Measurements from ENCODE around the gene SASH1.

The SASH1 gene

GRCh38 chr6:148533309-148534107 is 190.9 kb downstream of the SASH1 start:
- DNase-seq (ENCODE audit: insufficient read length) (no peak), FAIRE-seq (no peak)
- TF ChIP-seq POLR2A (IDR thresholded peaks at IDR 0.05; ENCODE audit: low read depth, low read length) (no peak), TAF1 (IDR thresholded peaks at IDR 0.05; ENCODE audit: borderline replicate concordance, low read depth, low read length) (no peak), POLR2AphosphoS5 (IDR thresholded peaks at IDR 0.05; ENCODE audit: low read depth, low read length) (no peak)

- no peak for TF ChIP-seq TAF1 (IDR thresholded peaks at IDR 0.05; ENCODE audit: borderline replicate concordance, low read depth, low read length)
- no peak for TF ChIP-seq POLR2AphosphoS5 (IDR thresholded peaks at IDR 0.05; ENCODE audit: low read depth, low read length)
- no peak for TF ChIP-seq POLR2A (IDR thresholded peaks at IDR 0.05; ENCODE audit: low read depth, low read length)
- DNase-seq (ENCODE audit: insufficient read length) (no peak), FAIRE-seq (no peak)
These were observed 192.2 kb downstream of the SASH1 start for GRCh38 chr6:148534871-148535270.

DNA sequence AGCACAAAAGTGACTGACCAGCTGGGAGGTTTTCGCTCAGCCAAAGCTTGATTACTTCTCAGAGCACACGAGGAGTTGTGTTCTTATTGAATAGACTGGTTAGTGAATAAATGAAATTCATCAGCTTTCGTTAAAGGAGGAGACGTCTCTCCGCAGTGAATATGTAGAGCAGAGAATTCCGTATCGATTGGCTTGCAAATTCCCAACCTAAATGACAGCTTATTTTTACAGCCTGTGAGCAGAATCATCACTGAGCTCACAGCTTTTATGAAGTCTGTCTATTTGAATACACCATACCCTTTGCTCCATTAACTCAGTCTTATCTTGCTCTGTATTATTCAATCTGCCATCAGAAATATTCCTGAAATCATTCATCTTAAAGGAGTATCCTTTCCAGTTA is 192.7 kb downstream of the SASH1 start:
- TF ChIP-seq POLR2A (IDR thresholded peaks at IDR 0.05; ENCODE audit: low read depth, low read length) (no peak), TAF1 (IDR thresholded peaks at IDR 0.05; ENCODE audit: borderline replicate concordance, low read depth, low read length) (no peak), POLR2AphosphoS5 (IDR thresholded peaks at IDR 0.05; ENCODE audit: low read depth, low read length) (no peak)
- DNase-seq (ENCODE audit: insufficient read length) = no peak
- FAIRE-seq = no peak

- no peak for FAIRE-seq
- no peak for DNase-seq (ENCODE audit: insufficient read length)
- no peak for TF ChIP-seq TAF1 (IDR thresholded peaks at IDR 0.05; ENCODE audit: borderline replicate concordance, low read depth, low read length)
- no peak for TF ChIP-seq POLR2A (IDR thresholded peaks at IDR 0.05; ENCODE audit: low read depth, low read length)
- no peak for TF ChIP-seq POLR2AphosphoS5 (IDR thresholded peaks at IDR 0.05; ENCODE audit: low read depth, low read length)
These were observed 193.3 kb downstream of the SASH1 start for GRCh38 chr6:148535976-148536375.

- no peak for FAIRE-seq
These were observed 195.9 kb downstream of the SASH1 start for GRCh38 chr6:148538261-148539190.

GRCh38 chr6:148543540-148543939 is 200.9 kb downstream of the SASH1 start:
- TF ChIP-seq POLR2A (IDR thresholded peaks at IDR 0.05; ENCODE audit: low read depth, low read length) (no peak), POLR2AphosphoS5 (IDR thresholded peaks at IDR 0.05; ENCODE audit: low read depth, low read length) (no peak), TAF1 (IDR thresholded peaks at IDR 0.05; ENCODE audit: borderline replicate concordance, low read depth, low read length) (no peak)
- FAIRE-seq = no peak
- no peak for DNase-seq (ENCODE audit: insufficient read length)

More at GRCh38 chr6:148538261-148539190, 195.9 kb downstream of the SASH1 start:
- no peak for DNase-seq (ENCODE audit: insufficient read length)
- no peak for TF ChIP-seq POLR2AphosphoS5 (IDR thresholded peaks at IDR 0.05; ENCODE audit: low read depth, low read length)
- TF ChIP-seq POLR2A (IDR thresholded peaks at IDR 0.05; ENCODE audit: low read depth, low read length) = no peak
- TF ChIP-seq TAF1 (IDR thresholded peaks at IDR 0.05; ENCODE audit: borderline replicate concordance, low read depth, low read length) = no peak

DNA sequence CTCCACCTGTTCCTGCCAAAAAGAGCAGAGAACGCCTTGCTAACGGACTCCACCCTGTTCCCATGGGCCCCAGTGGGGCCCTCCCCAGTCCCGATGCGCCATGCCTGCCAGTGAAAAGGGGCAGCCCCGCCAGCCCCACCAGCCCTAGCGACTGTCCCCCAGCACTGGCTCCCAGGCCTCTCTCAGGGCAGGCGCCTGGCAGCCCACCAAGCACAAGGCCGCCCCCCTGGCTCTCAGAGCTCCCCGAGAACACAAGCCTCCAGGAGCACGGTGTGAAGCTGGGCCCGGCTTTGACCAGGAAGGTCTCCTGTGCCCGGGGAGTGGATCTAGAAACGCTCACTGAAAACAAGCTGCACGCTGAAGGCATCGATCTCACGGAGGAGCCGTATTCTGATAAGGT is 201.8 kb downstream of the SASH1 start:
- DNase-seq (ENCODE audit: insufficient read length) = no peak
- no peak for FAIRE-seq
- TF ChIP-seq POLR2A (IDR thresholded peaks at IDR 0.05; ENCODE audit: low read depth, low read length) = no peak
- no peak for TF ChIP-seq TAF1 (IDR thresholded peaks at IDR 0.05; ENCODE audit: borderline replicate concordance, low read depth, low read length)
- TF ChIP-seq POLR2AphosphoS5 (IDR thresholded peaks at IDR 0.05; ENCODE audit: low read depth, low read length) = no peak

GRCh38 chr6:148545901-148546300 is 203.3 kb downstream of the SASH1 start:
- TF ChIP-seq POLR2AphosphoS5 (IDR thresholded peaks at IDR 0.05; ENCODE audit: low read depth, low read length) (no peak), TAF1 (IDR thresholded peaks at IDR 0.05; ENCODE audit: borderline replicate concordance, low read depth, low read length) (no peak), POLR2A (IDR thresholded peaks at IDR 0.05; ENCODE audit: low read depth, low read length) (no peak)
- no peak for DNase-seq (ENCODE audit: insufficient read length)

DNA sequence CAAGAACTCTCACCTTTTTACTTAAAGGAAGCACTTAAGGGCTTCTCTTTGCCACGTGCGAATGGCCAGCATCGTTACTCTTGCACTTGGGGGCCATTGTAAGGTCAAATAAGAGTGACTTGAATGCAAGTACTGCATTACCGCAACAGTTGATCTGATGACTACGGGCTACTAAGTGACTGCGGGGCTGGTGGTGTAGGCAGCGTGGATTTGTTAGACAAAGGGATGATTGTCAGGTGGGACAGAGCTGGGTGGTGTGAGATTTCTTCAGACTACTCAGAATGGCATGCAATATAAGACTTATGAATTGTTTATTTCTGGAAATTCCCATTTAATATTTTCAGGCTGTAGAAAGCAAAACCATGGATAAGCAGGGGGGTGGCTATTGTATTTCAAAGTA is 204.5 kb downstream of the SASH1 start:
- no peak for DNase-seq (ENCODE audit: insufficient read length)
- TF ChIP-seq POLR2A (IDR thresholded peaks at IDR 0.05; ENCODE audit: low read depth, low read length) = no peak
- no peak for TF ChIP-seq TAF1 (IDR thresholded peaks at IDR 0.05; ENCODE audit: borderline replicate concordance, low read depth, low read length)
- no peak for TF ChIP-seq POLR2AphosphoS5 (IDR thresholded peaks at IDR 0.05; ENCODE audit: low read depth, low read length)
- FAIRE-seq = no peak

More at GRCh38 chr6:148545901-148546300, 203.3 kb downstream of the SASH1 start:
- no peak for FAIRE-seq

GRCh38 chr6:148548065-148548748 is 205.6 kb downstream of the SASH1 start:
- DNase-seq (ENCODE audit: insufficient read length) (no peak), FAIRE-seq (no peak)
- TF ChIP-seq POLR2AphosphoS5 (IDR thresholded peaks at IDR 0.05; ENCODE audit: low read depth, low read length) = no peak
- TF ChIP-seq TAF1 (IDR thresholded peaks at IDR 0.05; ENCODE audit: borderline replicate concordance, low read depth, low read length) = no peak
- no peak for TF ChIP-seq POLR2A (IDR thresholded peaks at IDR 0.05; ENCODE audit: low read depth, low read length)

DNA sequence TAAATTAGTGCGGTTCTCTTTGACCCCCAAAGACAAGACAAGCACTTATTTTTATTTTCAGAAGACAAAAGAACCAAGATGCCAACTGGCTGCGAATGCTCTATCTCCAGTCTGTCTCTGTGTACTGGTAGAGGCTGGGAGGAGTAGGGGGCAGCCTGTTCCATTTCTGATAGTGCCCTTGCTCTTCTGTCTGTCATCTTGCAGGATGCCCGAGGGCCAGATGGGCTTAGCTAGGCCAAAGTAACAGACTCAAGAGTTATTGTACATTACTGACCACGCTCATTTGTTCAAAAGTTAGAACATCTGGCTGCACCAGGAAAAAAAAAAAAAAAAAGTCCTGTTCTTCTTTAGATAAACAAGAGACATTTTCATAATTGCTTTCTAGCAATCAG is 206.1 kb downstream of the SASH1 start:
- TF ChIP-seq POLR2AphosphoS5 (IDR thresholded peaks at IDR 0.05; ENCODE audit: low read depth, low read length) (no peak), TAF1 (IDR thresholded peaks at IDR 0.05; ENCODE audit: borderline replicate concordance, low read depth, low read length) (no peak), POLR2A (IDR thresholded peaks at IDR 0.05; ENCODE audit: low read depth, low read length) (no peak)
- FAIRE-seq = no peak
- DNase-seq (ENCODE audit: insufficient read length) = no peak
